ENCODE data around the gene RGSL1. TPM values are rescaled to one million over a fixed set of nuclear protein-coding genes. Genes with fewer than 3 reads are reported as not detected.

The RGSL1 gene
- total and polyA plus RNA-seq, 2 of the 8 experiments (the other 6 are each of a cell fraction or from before 2014, with no cell fraction given), result not detected

GRCh38 chr1:182484067-182484466, 34.1 kb downstream of the RGSL1 start:
- DNase-seq (ENCODE audit: low read depth in 1 of 2, low spot score in 2 of 2), result no peak
- no peak overlapping the region for H2BK120ac ChIP-seq (replicated peaks; ENCODE audit: low read depth, low read length)
- H3K4me1 ChIP-seq (replicated peaks in 1 of 4; ENCODE audit: control insufficient read depth in 3 of 4, insufficient read depth in 4 of 4, low read length in 3 of 4), result peaks cover 0 to 3% (median 1%) of the 10 kb centered on the region in 4 experiments; a peak in 3 of 7 replicates
- 88% methylated on average over 2 of the region's 2 CpGs; no CpG with 5 or more reads in 1 of the 2 experiments for WGBS, 2 experiments (ENCODE audit: extremely low coverage in 1 of 2, insufficient coverage in 1 of 2, insufficient read length in 1 of 2, insufficient replicate concordance in 2 of 2, low coverage in 1 of 2, low lambda C conversion rate in 2 of 2, missing lambda C conversion rate in 1 of 2)
- H2BK15ac ChIP-seq (ENCODE audit: low read length), result no peak overlapping the region
- POLR2A ChIA-PET (ENCODE audit: partially characterized antibody), result no interaction called here
- H3K4me3 ChIP-seq (ENCODE audit: extremely low read depth in 1 of 4, insufficient read depth in 2 of 4, low read depth in 3 of 4, low read length in 4 of 4), result no peak overlapping the region
- H3K79me1 ChIP-seq (ENCODE audit: low read depth, low read length), result no peaks in the 10 kb centered on the region
- H4K91ac ChIP-seq (replicated peaks; ENCODE audit: insufficient read length, low read length), result no peak overlapping the region
- no peak overlapping the region for H3K18ac ChIP-seq (ENCODE audit: extremely low read depth, low read length)
- no peak overlapping the region for H3K4me2 ChIP-seq (ENCODE audit: insufficient read depth in 1 of 2, low read depth in 2 of 2, low read length in 2 of 2)
- H3K9ac ChIP-seq (replicated peaks in 1 of 4; ENCODE audit: extremely low read depth in 1 of 4, low read depth in 3 of 4, low read length in 3 of 4), result no peak overlapping the region
- CTCF ChIA-PET (ENCODE audit: partially characterized antibody), result interaction anchor here (0.8 to 3.9 kb wide), 33 partner anchors 8 to 400 kb away, joined by 3 to 19 read pairs (median 4); partner anchors contain the start of gene RGSL1
- H3K79me2 ChIP-seq (ENCODE audit: control insufficient read depth in 1 of 2, insufficient read depth in 2 of 2, low read length in 2 of 2), result no peaks in the 10 kb centered on the region
- H3K9me3 ChIP-seq (ENCODE audit: insufficient read depth in 2 of 2, low read depth in 1 of 2, low read length in 1 of 2), result no peaks in the 10 kb centered on the region
- H3K36me3 ChIP-seq (ENCODE audit: control insufficient read depth in 2 of 4, insufficient read depth in 4 of 4, low read length in 3 of 4), result no peaks in the 10 kb centered on the region
- no peak overlapping the region for H4K5ac ChIP-seq (ENCODE audit: insufficient read length, low read depth, low read length)
- no peak overlapping the region for H2BK5ac ChIP-seq (ENCODE audit: low read depth, low read length)
- FAIRE-seq, result no peak
- no peak overlapping the region for H3K23ac ChIP-seq (ENCODE audit: insufficient read length)
- peak overlapping the region; percentile 41; the same call in 1 of the 2 replicates for H2AFZ ChIP-seq (ENCODE audit: low read length)
- no peak overlapping the region for H2BK20ac ChIP-seq (ENCODE audit: low read length)
- no peak overlapping the region for H3K27ac ChIP-seq (ENCODE audit: low read depth, low read length)
- H3K4ac ChIP-seq (replicated peaks; ENCODE audit: insufficient read length, low read depth, low read length), result no peak overlapping the region
- no peak overlapping the region for H2BK12ac ChIP-seq (ENCODE audit: low read depth, low read length)
- H3K14ac ChIP-seq (ENCODE audit: insufficient read length), result no peak overlapping the region
- H2AK5ac ChIP-seq (ENCODE audit: low read depth, low read length), result no peak overlapping the region
- no peaks in the 10 kb centered on the region for H3K23me2 ChIP-seq (ENCODE audit: low read depth, low read length)
- H4K8ac ChIP-seq (ENCODE audit: extremely low read depth, insufficient read depth, low read length), result peak overlapping the region; percentile 0; the same call in 1 of the 2 replicates
- TF ChIP-seq NRF1 (IDR thresholded peaks at IDR 0.05; ENCODE audit: low read depth, low read length), result no peak
- no peak for TF ChIP-seq SP4 (IDR thresholded peaks at IDR 0.05; ENCODE audit: low read length)
- no peak for TF ChIP-seq CHD1 (IDR thresholded peaks at IDR 0.05; ENCODE audit: low read depth, low read length)
- TF ChIP-seq SIX5 (IDR thresholded peaks at IDR 0.05; ENCODE audit: low read depth, low read length), result no peak
- no peak for TF ChIP-seq SAP30 (IDR thresholded peaks at IDR 0.05; ENCODE audit: insufficient read depth, insufficient replicate concordance, low read length)
- TF ChIP-seq BCL11A (IDR thresholded peaks at IDR 0.05; ENCODE audit: low read depth in 2 of 2, low read length in 2 of 2), result no peak
- no peak for TF ChIP-seq RBBP5 (IDR thresholded peaks at IDR 0.05; ENCODE audit: borderline replicate concordance, low read depth, low read length)
- no peaks in the 10 kb centered on the region for H4K20me1 ChIP-seq (replicated peaks in 1 of 2; ENCODE audit: control insufficient read depth in 1 of 2, insufficient read depth in 2 of 2, low read length in 2 of 2)
- no peaks in the 10 kb centered on the region for H3K27me3 ChIP-seq (replicated peaks in 1 of 4; ENCODE audit: control insufficient read depth in 3 of 4, extremely low read depth in 1 of 4, insufficient read depth in 3 of 4, low read length in 3 of 4)
- no peak overlapping the region for H3K56ac ChIP-seq (replicated peaks; ENCODE audit: insufficient read length, low read depth, low read length)

Data from H1 (cell line).